KG1 (cell line): ENCODE data around the gene ERFE.

ENCODE experiments used
- DNase-seq: peaks from one replicate; lab custom pipeline; 2025; lab: John Stamatoyannopoulos, UW

The ERFE gene

GRCh38 chr2:238139196-238140039 is 19.4 kb upstream of the ERFE start:
- no peak for DNase-seq

GRCh38 chr2:238140040-238140439 is 18.7 kb upstream of the ERFE start:
- DNase-seq: no peak

- no peak for DNase-seq
Measured at GRCh38 chr2:238140721-238141540, 17.8 kb upstream of the ERFE start.

- no peak for DNase-seq
Measured at GRCh38 chr2:238141541-238142318, 17.0 kb upstream of the ERFE start.

GRCh38 chr2:238142382-238143205 is 16.2 kb upstream of the ERFE start:
- no peak for DNase-seq

- no peak for DNase-seq
Measured at GRCh38 chr2:238143239-238143951, 15.4 kb upstream of the ERFE start.

- no peak for DNase-seq
Measured at GRCh38 chr2:238144262-238144661, 14.5 kb upstream of the ERFE start.

GRCh38 chr2:238145046-238145445 is 13.7 kb upstream of the ERFE start:
- DNase-seq: no peak

GRCh38 chr2:238145851-238146250 is 12.9 kb upstream of the ERFE start:
- no peak for DNase-seq

GRCh38 chr2:238146884-238147544 is 11.8 kb upstream of the ERFE start:
- DNase-seq: no peak

- DNase-seq: no peak
Measured at GRCh38 chr2:238148981-238149380, 9.8 kb upstream of the ERFE start.

GRCh38 chr2:238149841-238150572 is 8.8 kb upstream of the ERFE start:
- no peak for DNase-seq

- no peak for DNase-seq
Measured at GRCh38 chr2:238150686-238151085, 8.1 kb upstream of the ERFE start.

GRCh38 chr2:238151205-238151604 is 7.6 kb upstream of the ERFE start:
- no peak for DNase-seq

- DNase-seq: no peak
Measured at GRCh38 chr2:238151628-238152235, 7.0 kb upstream of the ERFE start.

GRCh38 chr2:238152771-238153688 is 5.7 kb upstream of the ERFE start:
- no peak for DNase-seq

GRCh38 chr2:238154570-238154969 is 4.2 kb upstream of the ERFE start:
- DNase-seq: no peak
